SK-N-SH (cell line): ENCODE measurements around the gene PPP1R14C. TPM values are rescaled to one million over a fixed set of nuclear protein-coding genes. Genes with fewer than 3 reads are reported as not detected.

Source experiments
- CTCF ChIA-PET: fragments of 300-600, 350-600 bp; formaldehyde crosslinking; extraction: SDS; loops from one replicate; lab custom pipeline; 2021; lab: Yijun Ruan, JAX
- POLR2A ChIA-PET: fragments of 350-600 bp; sonication (Branson Sonifier 250); formaldehyde crosslinking; extraction: SDS; loops from one replicate; lab custom pipeline; 2020; ENCODE audit warnings: antibody characterized with exemption, inconsistent platforms; lab: Yijun Ruan, JAX
- DNase-seq: peaks from one replicate; pipeline ENCODE4 v3.0.0; 2012
- H2AFZ ChIP-seq: fragments of 200-600 bp; sonication (generic); 2 replicates; pipeline ENCODE4 v1.8.1; 2016; ENCODE audit warnings: antibody characterized with exemption, mild to moderate bottlenecking, low read depth
- H3F3A ChIP-seq: fragments of 200-600 bp; sonication (generic); replicated peaks from 2 replicates; pipeline ENCODE3; 2016; ENCODE audit warnings: antibody characterized with exemption, mild to moderate bottlenecking; ENCODE audit not compliant: insufficient read depth
- H3K27ac ChIP-seq, 2 experiments: fragments of 200-500 bp in 1 of 2; fragments of 200-600 bp in 1 of 2; sonication (Bioruptor generic) in 1 of 2; sonication (generic), shearing (Covaris generic) in 1 of 2; 2 replicates each; pipeline versions ENCODE4 v1.5.1 to v1.6.1; 2014 to 2016; ENCODE audit warnings: low read depth in 2 of 2, inconsistent platforms in 1 of 2, low read length in 1 of 2, mild to moderate bottlenecking in 1 of 2, mixed read lengths in 1 of 2
- H3K27me3 ChIP-seq: fragments of 200-600 bp; sonication (generic), shearing (Covaris generic); 2 replicates; pipeline ENCODE4 v1.6.1; 2016; ENCODE audit warnings: mixed run types; ENCODE audit not compliant: insufficient read depth
- H3K36me3 ChIP-seq, 2 experiments: fragments of 200-500 bp in 1 of 2; fragments of 200-600 bp in 1 of 2; sonication (Bioruptor generic) in 1 of 2; sonication (generic) in 1 of 2; replicated peaks in 1 of 2; 2 replicates each; pipeline versions ENCODE3 to v1.5.1; 2014 to 2016; ENCODE audit warnings: low read length in 1 of 2, mild to moderate bottlenecking in 1 of 2; ENCODE audit not compliant: insufficient read depth in 2 of 2, control insufficient read depth in 1 of 2
- H3K4me1 ChIP-seq, 2 experiments: fragments of 200-500 bp in 1 of 2; fragments of 200-600 bp in 1 of 2; sonication (Bioruptor generic) in 1 of 2; sonication (generic), shearing (Covaris generic) in 1 of 2; 2 replicates each; pipeline versions ENCODE4 v1.5.1 to v1.6.1; 2014 to 2016; ENCODE audit warnings: low read depth in 1 of 2, low read length in 1 of 2, mixed run types in 1 of 2; ENCODE audit not compliant: insufficient read depth in 2 of 2, control insufficient read depth in 1 of 2
- H3K4me2 ChIP-seq: fragments of 200-600 bp; sonication (generic), shearing (Covaris generic); 2 replicates; pipeline ENCODE4 v1.6.1; 2017; ENCODE audit warnings: mixed run types
- H3K4me3 ChIP-seq, 2 experiments: fragments of 200-500 bp in 1 of 2; fragments of 200-600 bp in 1 of 2; sonication (Bioruptor generic) in 1 of 2; sonication (generic), shearing (Covaris generic) in 1 of 2; 2 replicates each; pipeline versions ENCODE4 v1.5.1 to v1.8.1; 2014 to 2016; ENCODE audit warnings: low read depth in 2 of 2, inconsistent platforms in 1 of 2, low read length in 1 of 2, mild to moderate bottlenecking in 1 of 2, mixed read lengths in 1 of 2, moderate library complexity in 1 of 2
- H3K79me2 ChIP-seq: fragments of 200-600 bp; sonication (generic); 2 replicates; pipeline ENCODE4 v1.8.1; 2017; ENCODE audit warnings: mild to moderate bottlenecking; ENCODE audit not compliant: insufficient read depth
- H3K9ac ChIP-seq: fragments of 200-600 bp; sonication (generic); 2 replicates; pipeline ENCODE4 v1.6.1; 2017; ENCODE audit warnings: mixed run types
- H3K9me2 ChIP-seq: fragments of 200-600 bp; sonication (generic); 2 replicates; pipeline ENCODE4 v1.6.1; 2017; ENCODE audit warnings: mixed run types
- H3K9me3 ChIP-seq: fragments of 200-600 bp; sonication (generic); 2 replicates; pipeline ENCODE4 v1.6.1; 2017; ENCODE audit warnings: mixed run types, mild to moderate bottlenecking, moderate library complexity
- H4K20me1 ChIP-seq: fragments of 200-600 bp; sonication (generic); 2 replicates; pipeline ENCODE4 v1.6.1; 2017; ENCODE audit warnings: mild to moderate bottlenecking, mixed run types; ENCODE audit not compliant: insufficient read depth
- CTCF ChIP-seq: fragments of 200-600 bp; sonication (generic); IDR thresholded peaks from 2 replicates; pipeline ENCODE4 v1.6.1; 2017; ENCODE audit warnings: antibody characterized with exemption, mild to moderate bottlenecking, moderate library complexity
- NFIC ChIP-seq: IDR thresholded peaks from 2 replicates; pipeline ENCODE4 v1.4.0; 2012; ENCODE audit warnings: borderline replicate concordance
- NRF1 ChIP-seq: IDR thresholded peaks from 2 replicates; pipeline ENCODE4 v1.6.1; 2012; ENCODE audit warnings: low read depth, mild to moderate bottlenecking, low read length
- SIN3A ChIP-seq: IDR thresholded peaks from 2 replicates; pipeline ENCODE4 v1.6.1; 2012; ENCODE audit warnings: low read depth, mild to moderate bottlenecking, low read length, moderate library complexity, borderline replicate concordance
- TAF1 ChIP-seq: IDR thresholded peaks from 2 replicates; pipeline ENCODE4 v1.6.1; 2012; ENCODE audit warnings: low read depth, mild to moderate bottlenecking, low read length, moderate library complexity, borderline replicate concordance
- TCF12 ChIP-seq: IDR thresholded peaks from 2 replicates; pipeline ENCODE4 v1.4.0; 2012
- WGBS: methylation state at CpG from one replicate; pipeline ENCODE4 v1.1.6; 2017; ENCODE audit warnings: low lambda C conversion rate; 5-methylcytosine and 5-hydroxymethylcytosine counted together
- polyA plus RNA-seq, 3 experiments: library from polyadenylated mRNA; depleted of rRNA; stranded (reverse); fragments of >200 nt; gene quantifications; 2 replicates each; pipeline ENCODE4 v1.2.3, GENCODE V29; 2012
- TF ChIP-seq, protein P1 (sequence below): IDR thresholded peaks from 2 replicates; pipeline ENCODE4 v1.6.1; 2012; ENCODE audit warnings: mild to moderate bottlenecking, low read depth, low read length, moderate library complexity

Gene PPP1R14C
- polyA plus RNA-seq, 1 of the 3 experiments (the other 2 are of a cell fraction): not detected

DNA sequence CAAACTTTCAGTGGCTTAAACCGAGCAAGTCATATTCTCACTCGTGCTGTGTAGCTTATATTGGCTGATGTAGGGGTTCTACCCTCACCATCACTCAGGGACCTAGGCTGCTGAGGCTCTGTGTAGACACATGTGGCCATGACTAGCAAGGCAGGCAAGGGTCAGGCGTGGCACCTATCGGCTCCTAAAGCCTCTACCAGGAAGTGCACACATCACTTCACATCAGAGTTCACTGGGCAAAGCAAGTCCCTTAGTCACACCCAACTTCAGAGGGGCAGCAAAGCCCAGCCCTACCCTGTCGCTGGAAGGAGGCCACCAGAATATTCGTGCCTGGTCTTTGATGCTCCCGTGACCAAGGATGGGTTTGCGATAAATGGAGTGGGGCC, 42.9 kb downstream of the PPP1R14C start:
- H3F3A ChIP-seq: no peaks in the 10 kb centered on the region
- 16% methylated on average over 7 of the region's 8 CpGs for WGBS

More for the DNA sequence above, 42.9 kb downstream of the PPP1R14C start:
- Histone ChIP-seq H3K79me2 (no peaks in the 10 kb centered on the region), H3K9me3 (no peaks in the 10 kb centered on the region), H3K4me1 (no peaks in the 10 kb centered on the region)
- DNase-seq: no peak
- TF ChIP-seq TCF12 (no peak), SIN3A (no peak), NRF1 (no peak), CTCF (no peak), NFIC (no peak), TAF1 (no peak)
- TF ChIP-seq, protein P1, sequence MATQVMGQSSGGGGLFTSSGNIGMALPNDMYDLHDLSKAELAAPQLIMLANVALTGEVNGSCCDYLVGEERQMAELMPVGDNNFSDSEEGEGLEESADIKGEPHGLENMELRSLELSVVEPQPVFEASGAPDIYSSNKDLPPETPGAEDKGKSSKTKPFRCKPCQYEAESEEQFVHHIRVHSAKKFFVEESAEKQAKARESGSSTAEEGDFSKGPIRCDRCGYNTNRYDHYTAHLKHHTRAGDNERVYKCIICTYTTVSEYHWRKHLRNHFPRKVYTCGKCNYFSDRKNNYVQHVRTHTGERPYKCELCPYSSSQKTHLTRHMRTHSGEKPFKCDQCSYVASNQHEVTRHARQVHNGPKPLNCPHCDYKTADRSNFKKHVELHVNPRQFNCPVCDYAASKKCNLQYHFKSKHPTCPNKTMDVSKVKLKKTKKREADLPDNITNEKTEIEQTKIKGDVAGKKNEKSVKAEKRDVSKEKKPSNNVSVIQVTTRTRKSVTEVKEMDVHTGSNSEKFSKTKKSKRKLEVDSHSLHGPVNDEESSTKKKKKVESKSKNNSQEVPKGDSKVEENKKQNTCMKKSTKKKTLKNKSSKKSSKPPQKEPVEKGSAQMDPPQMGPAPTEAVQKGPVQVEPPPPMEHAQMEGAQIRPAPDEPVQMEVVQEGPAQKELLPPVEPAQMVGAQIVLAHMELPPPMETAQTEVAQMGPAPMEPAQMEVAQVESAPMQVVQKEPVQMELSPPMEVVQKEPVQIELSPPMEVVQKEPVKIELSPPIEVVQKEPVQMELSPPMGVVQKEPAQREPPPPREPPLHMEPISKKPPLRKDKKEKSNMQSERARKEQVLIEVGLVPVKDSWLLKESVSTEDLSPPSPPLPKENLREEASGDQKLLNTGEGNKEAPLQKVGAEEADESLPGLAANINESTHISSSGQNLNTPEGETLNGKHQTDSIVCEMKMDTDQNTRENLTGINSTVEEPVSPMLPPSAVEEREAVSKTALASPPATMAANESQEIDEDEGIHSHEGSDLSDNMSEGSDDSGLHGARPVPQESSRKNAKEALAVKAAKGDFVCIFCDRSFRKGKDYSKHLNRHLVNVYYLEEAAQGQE: no peak
- TF ChIP-seq, all 33 proteins: peak for 0
- ChIA-PET CTCF (no interaction called here), POLR2A (no interaction called here)
- Histone ChIP-seq H3K4me2 (no peak overlapping the region), H3K36me3 (no peaks in the 10 kb centered on the region), H3K4me3 (no peak overlapping the region), H3K27me3 (no peaks in the 10 kb centered on the region; the same call in 1 of the 2 replicates), H2AFZ (no peak overlapping the region), H4K20me1 (no peaks in the 10 kb centered on the region), H3K9me2 (no peaks in the 10 kb centered on the region), H3K9ac (no peak overlapping the region), H3K27ac (no peak overlapping the region)
